Measurements from ENCODE around the gene SPAAR. TPM values are rescaled to one million over a fixed set of nuclear protein-coding genes. Genes with fewer than 3 reads are reported as not detected.

The SPAAR gene
- total RNA-seq: not detected in 2 replicates

- no peak within 1 kb of the TSS for H3K4me3 Mint-ChIP-seq
- POLR2A ChIA-PET: no interaction called here
- H3K4me1 Mint-ChIP-seq: peaks cover 3% of the 10 kb centered on the region
- no peaks in the 10 kb centered on the region for H3K36me3 Mint-ChIP-seq (ENCODE audit: low read depth)
- no peak within 1 kb of the TSS for H3K27ac Mint-ChIP-seq
- DNase-seq (no peak), ATAC-seq (ENCODE audit: low read depth) (no peak)
- TF ChIP-seq CTCF (IDR thresholded peaks at IDR 0.05): no peak
- no peaks in the 10 kb centered on the region for H3K9me3 Mint-ChIP-seq
- CTCF ChIA-PET: interaction anchor here (2.6 kb wide), 1 partner anchor 36 kb away, joined by 9 read pairs; no protein-coding TSS in a partner anchor
- intact Hi-C loops (cut with micrococcal nuclease): no loop called here
- H3K27me3 Mint-ChIP-seq: peaks cover 22% of the 10 kb centered on the region
These were observed at the start of gene SPAAR for GRCh38 chr9:35909274-35909673. Gene SPAAR (plus strand): TSS chr9:35909490. CDS start chr9:35910464, 974 bp downstream.

- H3K27ac Mint-ChIP-seq: no peak overlapping the region
- no peak for TF ChIP-seq CTCF (IDR thresholded peaks at IDR 0.05)
- H3K36me3 Mint-ChIP-seq (ENCODE audit: low read depth): no peaks in the 10 kb centered on the region
- intact Hi-C loops (cut with micrococcal nuclease): no loop called here
- POLR2A ChIA-PET: interaction anchor here (0.6 kb wide), 1 partner anchor 103 kb away, joined by 5 read pairs; no protein-coding TSS in a partner anchor
- H3K27me3 Mint-ChIP-seq: peaks cover 15% of the 10 kb centered on the region
- H3K4me3 Mint-ChIP-seq: no peak overlapping the region
- DNase-seq (no peak), ATAC-seq (ENCODE audit: low read depth) (no peak)
- H3K4me1 Mint-ChIP-seq: peaks cover 3% of the 10 kb centered on the region
- H3K9me3 Mint-ChIP-seq: no peaks in the 10 kb centered on the region
- CTCF ChIA-PET: interaction anchor here (2.3 to 3.9 kb wide), 2 partner anchors 34 to 70 kb away, joined by 10 to 11 read pairs; no protein-coding TSS in a partner anchor
These were observed 49.3 kb upstream of the SPAAR start for GRCh38 chr9:35859990-35860339.

GRCh38 chr9:35861161-35861897 lies 48.0 kb upstream of the SPAAR start:
- no peak for TF ChIP-seq CTCF (IDR thresholded peaks at IDR 0.05)
- ATAC-seq (ENCODE audit: low read depth) (no peak), DNase-seq (no peak)
- Mint-ChIP-seq H3K4me3 (no peak overlapping the region), H3K27ac (no peak overlapping the region), H3K4me1 (peaks cover 3% of the 10 kb centered on the region), H3K36me3 (ENCODE audit: low read depth) (no peaks in the 10 kb centered on the region), H3K9me3 (no peaks in the 10 kb centered on the region), H3K27me3 (peaks cover 15% of the 10 kb centered on the region)
- intact Hi-C loops (cut with micrococcal nuclease): no loop called here
- ChIA-PET CTCF (interaction anchor here (1.0 kb wide), 1 partner anchor 20 kb away, joined by 4 read pairs; no protein-coding TSS in a partner anchor), POLR2A (no interaction called here)

- H3K4me3 Mint-ChIP-seq: no peak overlapping the region
- DNase-seq (no peak), ATAC-seq (ENCODE audit: low read depth) (no peak)
- peaks cover 15% of the 10 kb centered on the region for H3K27me3 Mint-ChIP-seq
- no peaks in the 10 kb centered on the region for H3K36me3 Mint-ChIP-seq (ENCODE audit: low read depth)
- no peak for TF ChIP-seq CTCF (IDR thresholded peaks at IDR 0.05)
- POLR2A ChIA-PET: no interaction called here
- CTCF ChIA-PET: interaction anchor here (1.0 kb wide), 1 partner anchor 20 kb away, joined by 4 read pairs; no protein-coding TSS in a partner anchor
- intact Hi-C loops (cut with micrococcal nuclease): no loop called here
- no peak overlapping the region for H3K27ac Mint-ChIP-seq
- H3K9me3 Mint-ChIP-seq: no peaks in the 10 kb centered on the region
- peaks cover 3% of the 10 kb centered on the region for H3K4me1 Mint-ChIP-seq
These were observed 47.0 kb upstream of the SPAAR start for GRCh38 chr9:35862328-35862727.

- DNase-seq (no peak), ATAC-seq (ENCODE audit: low read depth) (no peak)
- H3K9me3 Mint-ChIP-seq: no peaks in the 10 kb centered on the region
- CTCF ChIA-PET: interaction anchor here (1.5 to 1.9 kb wide), 2 partner anchors 19 to 37 kb away, joined by 5 read pairs; no protein-coding TSS in a partner anchor
- H3K27ac Mint-ChIP-seq: no peak overlapping the region
- no peak for TF ChIP-seq CTCF (IDR thresholded peaks at IDR 0.05)
- intact Hi-C loops (cut with micrococcal nuclease): no loop called here
- peaks cover 15% of the 10 kb centered on the region for H3K27me3 Mint-ChIP-seq
- peaks cover 3% of the 10 kb centered on the region for H3K4me1 Mint-ChIP-seq
- H3K4me3 Mint-ChIP-seq: no peak overlapping the region
- POLR2A ChIA-PET: no interaction called here
- no peaks in the 10 kb centered on the region for H3K36me3 Mint-ChIP-seq (ENCODE audit: low read depth)
These were observed 45.7 kb upstream of the SPAAR start for GRCh38 chr9:35863583-35863982.
